NCI-H1092 (cell line): ENCODE measurements around the gene ICAM2.
"Not testable (repeated sequence)": the region's sequence is repeated elsewhere in the genome, so short reads cannot be mapped to it uniquely, and the experiment has no call there.

ENCODE experiments used
- DNase-seq: peaks from one replicate; lab custom pipeline; 2025; lab: John Stamatoyannopoulos, UW

The ICAM2 gene

GRCh38 chr17:63997341-63998048 lies 22.9 kb downstream of the ICAM2 start:
- DNase-seq = no peak

GRCh38 chr17:63996430-63997182 lies 23.8 kb downstream of the ICAM2 start:
- no peak for DNase-seq

GRCh38 chr17:63995626-63996025 lies 24.8 kb downstream of the ICAM2 start:
- no peak for DNase-seq

- no peak for DNase-seq
These were observed 27.0 kb downstream of the ICAM2 start for GRCh38 chr17:63993368-63993985.

GRCh38 chr17:63991611-63992010 lies 28.8 kb downstream of the ICAM2 start:
- no peak for DNase-seq

- no peak for DNase-seq
These were observed 30.6 kb downstream of the ICAM2 start for GRCh38 chr17:63989622-63990345.

GRCh38 chr17:63988741-63989621 lies 31.5 kb downstream of the ICAM2 start:
- DNase-seq = no peak

- no peak for DNase-seq
These were observed 32.3 kb downstream of the ICAM2 start for GRCh38 chr17:63988127-63988478.

- no peak for DNase-seq
These were observed 33.0 kb downstream of the ICAM2 start for GRCh38 chr17:63987221-63988126.

- no peak for DNase-seq
These were observed 33.6 kb downstream of the ICAM2 start for GRCh38 chr17:63986821-63987220.

GRCh38 chr17:63985387-63986140 lies 34.9 kb downstream of the ICAM2 start:
- no peak for DNase-seq

GRCh38 chr17:63984651-63985386 lies 35.6 kb downstream of the ICAM2 start:
- no peak for DNase-seq

GRCh38 chr17:63984236-63984635 lies 36.2 kb downstream of the ICAM2 start:
- DNase-seq = no peak

- no peak for DNase-seq
These were observed 37.1 kb downstream of the ICAM2 start for GRCh38 chr17:63983320-63983719.

- not testable (repeated sequence) for DNase-seq
These were observed 37.8 kb downstream of the ICAM2 start for GRCh38 chr17:63982641-63983040.

GRCh38 chr17:63978272-63979200 lies 41.9 kb downstream of the ICAM2 start:
- no peak for DNase-seq

GRCh38 chr17:63976702-63977101 lies 43.7 kb downstream of the ICAM2 start:
- DNase-seq = no peak

- DNase-seq = no peak
These were observed 44.8 kb downstream of the ICAM2 start for GRCh38 chr17:63975541-63976092.
